Stimulated activated CD8-positive, alpha-beta memory T cell treated with anti-CD3 and anti-CD28 coated beads, Interleukin-4, amount 100 ng/mL, for 48 hours (primary cell): ENCODE results near the gene HOXA1.

Source experiments
- DNase-seq: peaks from one replicate; pipeline ENCODE4 v3.0.0-alpha.2; 2020

HOXA1 gene

GRCh38 chr7:27131390-27131819, 35.6 kb upstream of the HOXA1 start:
- DNase-seq, result no peak

DNA sequence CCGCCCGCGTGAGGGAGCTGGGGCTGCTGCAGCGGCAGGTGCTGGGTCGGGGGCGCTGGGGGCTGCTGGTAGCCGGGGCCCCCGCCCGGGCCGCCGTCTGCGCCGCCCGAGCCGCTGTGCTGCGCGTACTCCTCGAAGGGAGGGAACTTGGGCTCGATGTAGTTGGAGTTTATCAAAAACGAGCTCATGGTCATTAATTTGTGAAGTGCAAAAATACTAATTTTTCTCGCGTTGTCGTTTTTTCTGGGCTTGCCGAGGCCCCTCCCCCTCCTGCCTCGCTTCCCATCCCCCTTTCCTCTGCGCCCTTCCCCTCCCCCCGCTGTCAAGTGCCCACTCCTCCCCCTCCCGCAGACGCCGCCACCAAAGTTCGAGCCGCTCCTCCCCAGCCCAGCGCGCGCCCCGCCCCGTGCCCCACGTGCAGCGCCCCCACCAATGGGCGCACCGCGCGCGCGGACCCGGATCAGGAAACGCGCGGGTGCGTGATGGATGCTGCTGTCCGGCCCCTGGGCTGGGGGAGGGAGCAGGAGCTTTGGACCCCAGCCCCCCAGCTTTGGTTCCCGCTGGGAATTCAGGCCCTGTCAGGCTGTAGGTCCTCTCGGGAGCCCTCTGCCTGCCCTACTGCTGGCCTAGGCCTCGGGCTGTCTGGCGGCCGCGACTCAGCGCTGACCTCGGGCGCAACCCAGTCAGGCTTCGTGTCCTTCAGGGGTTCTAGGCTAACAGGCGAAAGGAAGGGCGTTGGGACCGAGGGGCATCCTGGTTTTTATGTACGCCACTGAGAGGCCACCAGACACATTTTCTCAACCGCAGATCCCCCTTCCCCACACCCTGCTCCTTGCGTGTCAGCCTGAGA, 35.0 kb upstream of the HOXA1 start, which contains the start of gene HOXA4:
Gene HOXA4 (minus strand): TSS at position 218 of the 850 bp plus-strand sequence. CDS start 24 bp downstream, at position 194.
- DNase-seq, result peak; percentile 74

DNA sequence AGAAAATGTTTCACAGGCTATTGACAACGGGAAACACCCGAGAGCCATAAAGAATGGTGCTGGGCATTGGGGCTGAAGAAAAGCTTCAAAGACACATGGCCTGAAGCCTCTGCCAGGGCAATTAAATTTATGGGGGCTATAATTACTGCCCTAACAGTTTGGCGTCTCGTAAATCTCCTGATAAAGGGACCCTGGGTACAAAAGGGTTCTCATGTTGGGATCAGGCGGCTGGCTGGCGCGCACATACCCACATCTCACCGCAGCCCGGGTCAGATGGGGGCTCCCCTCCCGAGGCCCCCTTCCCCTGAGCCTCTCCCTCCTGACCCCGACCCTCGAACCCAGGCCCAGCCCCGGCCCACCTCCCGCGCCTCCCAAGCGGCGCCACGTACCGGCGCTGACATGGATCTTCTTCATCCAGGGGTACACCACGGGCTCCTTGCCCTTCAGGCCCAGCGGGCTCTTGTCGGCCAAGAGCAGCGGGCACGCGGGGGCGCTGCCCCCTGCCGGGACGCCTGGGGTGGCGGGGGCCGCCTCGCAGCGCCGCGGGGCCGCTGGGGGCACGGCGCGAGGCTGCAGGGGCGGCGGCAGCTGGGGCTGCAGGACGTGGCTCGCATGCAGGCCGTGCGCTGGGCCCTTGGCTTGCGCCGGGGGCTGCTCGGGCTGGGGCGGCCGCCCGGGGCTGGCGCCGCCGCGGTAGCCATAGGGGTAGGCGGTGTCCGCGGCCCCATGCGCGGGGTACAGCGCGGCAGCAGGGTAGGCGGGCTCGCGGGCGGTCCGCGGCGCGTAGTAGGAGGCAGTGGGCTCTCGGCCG, 34.1 kb upstream of the HOXA1 start:
- no peak for DNase-seq

GRCh38 chr7:27128776-27129728, 33.3 kb upstream of the HOXA1 start:
- DNase-seq, result no peak

DNA sequence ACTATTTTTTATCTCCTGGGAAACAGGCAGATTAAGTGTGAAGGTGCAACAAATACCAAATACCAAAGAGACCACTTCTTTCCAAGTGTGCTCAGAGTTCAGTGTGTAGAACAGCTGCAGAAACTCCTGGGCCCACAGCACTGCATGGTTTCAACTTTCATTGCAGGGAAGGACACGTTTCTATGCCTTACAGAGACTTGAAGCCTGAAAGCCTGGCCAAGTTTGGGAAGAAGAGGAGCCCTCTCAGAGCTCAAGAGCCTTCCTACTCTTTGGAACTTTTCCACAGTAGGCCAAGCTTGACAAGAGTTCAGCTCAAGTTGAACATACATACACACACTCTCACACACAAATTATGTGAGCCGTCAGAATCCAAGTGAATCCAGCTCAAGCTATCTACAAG, 32.2 kb upstream of the HOXA1 start:
- DNase-seq, result no peak

GRCh38 chr7:27126596-27127327, 31.0 kb upstream of the HOXA1 start:
- no peak for DNase-seq

GRCh38 chr7:27125986-27126394, 30.2 kb upstream of the HOXA1 start:
- DNase-seq, result no peak

GRCh38 chr7:27124902-27125689, 29.3 kb upstream of the HOXA1 start:
- DNase-seq, result no peak

DNA sequence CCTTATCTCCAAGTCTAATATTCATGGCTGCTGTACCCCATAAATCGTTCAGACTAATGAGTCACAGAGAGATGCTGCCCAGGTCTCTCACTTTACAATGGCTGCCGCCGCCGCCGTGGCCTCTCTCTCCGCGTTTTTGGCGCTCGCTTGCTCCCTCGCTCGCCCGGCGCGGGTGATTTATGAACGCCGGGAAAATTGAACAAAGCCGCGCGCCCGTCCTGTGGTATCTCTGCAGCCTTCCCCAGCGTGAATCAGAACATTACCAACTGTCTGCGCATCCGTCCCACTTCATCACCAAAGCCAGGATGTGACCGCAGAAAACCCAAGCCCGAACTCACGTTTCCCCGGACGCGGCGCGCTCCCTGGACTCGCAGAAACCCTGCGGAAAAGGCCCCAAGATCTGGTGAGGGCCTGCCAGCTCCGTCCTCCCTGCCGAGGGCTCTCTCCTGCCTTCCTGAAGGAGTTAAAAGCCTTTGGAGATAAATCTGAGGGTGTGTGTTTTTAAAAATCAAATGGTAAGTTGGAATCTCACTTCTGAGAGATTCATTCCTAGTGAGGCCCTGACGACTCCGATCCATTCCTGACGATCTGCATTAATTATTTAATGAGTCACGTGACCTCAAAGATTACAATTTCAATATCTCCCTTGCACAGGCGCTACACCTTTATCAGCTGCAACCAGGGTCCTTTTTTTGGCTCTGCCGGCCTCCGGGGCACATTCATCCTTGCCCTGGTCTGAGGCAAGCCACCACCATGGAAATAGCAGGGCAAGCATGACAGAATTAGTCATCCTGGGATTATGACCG, 28.5 kb upstream of the HOXA1 start:
- no peak for DNase-seq

- DNase-seq, result no peak
These were observed 27.8 kb upstream of the HOXA1 start for GRCh38 chr7:27123477-27124053.

GRCh38 chr7:27123007-27123476, 27.2 kb upstream of the HOXA1 start:
- DNase-seq, result no peak

DNA sequence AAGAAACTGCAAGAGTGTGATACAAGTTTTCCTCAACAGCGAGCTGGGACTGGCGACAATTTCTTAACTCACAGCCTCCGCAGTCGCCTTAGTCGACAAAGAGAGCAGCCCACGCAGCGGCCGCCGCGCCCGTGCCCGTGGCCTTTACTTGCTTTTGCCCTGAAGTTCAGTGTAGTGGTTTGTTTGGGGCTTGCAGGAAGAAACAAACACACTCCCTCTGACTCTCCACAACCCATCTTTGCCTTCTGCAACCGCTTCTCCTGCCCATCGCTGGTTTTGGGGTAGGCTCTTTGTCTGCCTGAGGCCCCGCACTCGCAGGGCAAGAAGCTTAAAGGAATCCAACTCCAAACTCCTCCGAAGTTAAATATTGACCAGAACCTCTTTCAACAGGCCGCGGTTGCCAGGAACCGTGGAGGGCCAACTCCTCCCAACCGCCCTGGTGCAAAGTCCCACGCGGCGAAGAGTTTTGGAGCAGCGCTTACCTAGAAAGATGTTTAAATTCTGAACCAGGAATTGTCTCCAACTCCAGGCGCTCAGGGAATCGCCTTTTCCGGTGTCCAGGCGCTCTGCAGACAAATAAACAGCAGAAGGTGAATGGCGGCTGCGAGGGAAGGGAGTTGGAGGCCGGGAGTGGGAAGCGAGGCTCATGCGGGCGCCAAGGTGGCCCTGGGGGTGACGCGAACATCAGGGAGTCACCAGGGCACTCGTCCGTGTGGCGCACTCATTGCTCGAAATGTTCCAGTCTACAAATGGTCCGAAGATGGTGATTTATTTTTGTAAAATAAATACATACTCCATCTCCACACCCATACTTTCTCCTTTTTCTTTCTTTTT, 26.5 kb upstream of the HOXA1 start:
- DNase-seq, result no peak

- DNase-seq, result no peak
These were observed 25.9 kb upstream of the HOXA1 start for GRCh38 chr7:27121684-27122076.

GRCh38 chr7:27119412-27119911, 23.7 kb upstream of the HOXA1 start:
- no peak for DNase-seq

- DNase-seq, result no peak
These were observed 22.8 kb upstream of the HOXA1 start for GRCh38 chr7:27118580-27118979.

DNA sequence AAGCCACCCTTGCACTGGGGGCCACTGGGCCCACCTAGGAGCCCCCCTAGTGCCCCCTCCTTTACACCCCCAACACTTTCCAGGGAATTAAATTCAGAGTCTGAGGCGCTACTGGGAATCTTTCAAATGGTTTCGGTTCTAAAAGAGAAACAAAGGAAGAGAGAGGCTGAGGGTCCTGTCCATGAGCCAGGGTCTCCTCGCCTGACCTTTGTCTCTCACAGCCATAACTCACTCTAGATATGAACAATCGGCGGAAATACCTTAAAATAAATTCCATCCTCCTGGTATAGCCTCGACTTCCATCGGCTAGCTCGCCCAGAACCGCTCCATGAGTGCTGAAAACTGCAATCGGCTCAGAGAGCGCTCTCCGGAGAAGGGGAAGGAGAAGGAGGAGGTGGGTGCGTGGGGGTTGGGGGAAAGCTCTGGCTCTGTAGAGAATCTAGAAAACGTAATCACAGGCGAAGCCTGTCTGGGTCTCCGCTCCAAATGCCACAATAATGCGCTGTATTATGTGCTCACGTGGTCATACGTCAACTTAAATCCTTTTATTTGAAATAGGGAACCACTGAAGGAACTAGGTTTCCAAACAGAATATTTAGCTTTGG, 22.2 kb upstream of the HOXA1 start:
- DNase-seq, result no peak

- no peak for DNase-seq
These were observed 21.4 kb upstream of the HOXA1 start for GRCh38 chr7:27116962-27117886.
